Transverse colon (tissue), 4 donors: ENCODE data around the gene APC2. TPM values are rescaled to one million over a fixed set of nuclear protein-coding genes. Genes with fewer than 3 reads are reported as not detected.
"Not testable (repeated sequence)": the region's sequence is repeated elsewhere in the genome, so short reads cannot be mapped to it uniquely, and the experiment has no call there.

ENCODE experiments used
- DNase-seq: peaks from one replicate; pipeline ENCODE4 v3.0.0-alpha.2; 2019
- H3K27ac ChIP-seq, 4 donors: fragments of 200-600 bp; sonication (generic); 2 replicates each; pipeline ENCODE4 v1.5.1; 2016 to 2018; ENCODE audit warnings: inconsistent platforms in 4 of 4
- H3K27me3 ChIP-seq: fragments of 200-600 bp; sonication (generic); 2 replicates; pipeline ENCODE4 v1.5.1; 2017; ENCODE audit warnings: inconsistent platforms
- H3K36me3 ChIP-seq, 4 donors: fragments of 200-600 bp; sonication (generic); 2 replicates each; pipeline ENCODE4 v1.5.1; 2017 to 2019; ENCODE audit warnings: inconsistent platforms in 4 of 4
- H3K4me1 ChIP-seq, 4 donors: fragments of 200-600 bp; sonication (generic); 2 replicates each; pipeline ENCODE4 v1.5.1; 2017 to 2020; ENCODE audit warnings: inconsistent platforms in 4 of 4
- H3K4me3 ChIP-seq, 4 donors: fragments of 200-600 bp; sonication (generic); 1 replicate in 1 of 4; 2 replicates in 3 of 4; pipeline versions ENCODE4 v1.5.1 to v1.6.1; 2017 to 2019; ENCODE audit warnings: inconsistent platforms in 4 of 4
- H3K9me3 ChIP-seq, 2 donors: fragments of 200-600 bp; sonication (generic); 2 replicates each; pipeline ENCODE4 v1.5.1; 2017 to 2019; ENCODE audit warnings: inconsistent platforms in 2 of 2
- EP300 ChIP-seq: sonication (generic); formaldehyde crosslinking; IDR thresholded peaks from one replicate; pipeline ENCODE4 v1.6.1; 2017; ENCODE audit warnings: antibody characterized with exemption, low read depth
- POLR2A ChIP-seq: fragments of 450-650 bp; IDR thresholded peaks from one replicate; pipeline ENCODE4 v1.6.1; 2016; ENCODE audit warnings: antibody characterized with exemption, mild to moderate bottlenecking, moderate library complexity
- POLR2AphosphoS5 ChIP-seq, 3 donors: sonication (generic); formaldehyde crosslinking; IDR thresholded peaks; one replicate each; pipeline ENCODE4 v1.6.1; 2016; ENCODE audit warnings: antibody characterized with exemption in 3 of 3
- WGBS, 2 donors: methylation state at CpG; one replicate each; pipeline ENCODE4 v1.1.5; 2018; ENCODE audit warnings: low coverage in 1 of 2; 5-methylcytosine and 5-hydroxymethylcytosine counted together
- in situ Hi-C, 4 donors: fragments of 200-750 bp; cut with MboI; loops; one replicate each; pipeline versions ENCODE4 v1.15.0 to v1.15.1; 2017; ENCODE audit warnings: low sequenced_read_pairs in 3 of 4, low pct_ligation_motif_present in 1 of 4, low pct_unique_long_range_greater_than_20kb in 1 of 4
- intact Hi-C: fragments of 100-400 bp; cut with DNase I; formaldehyde crosslinking; loops from one replicate; pipeline ENCODE4 v1.15.1; 2023; ENCODE audit warnings: low total_unique reads
- total RNA-seq, 4 donors: library from RNA; depleted of rRNA; stranded (reverse); fragments of >200 nt; gene quantifications; one replicate each; pipeline ENCODE4 v1.1.0, GENCODE V29; 2016
- TF ChIP-seq, protein P1 (sequence below), 5 experiments: fragments of 200-600 bp in 3 of 5; fragments of 450-650 bp in 2 of 5; sonication (generic) in 3 of 5; IDR thresholded peaks; 1 replicate in 2 of 5; 2 replicates in 3 of 5; pipeline ENCODE4 v1.5.1; 2016 to 2017; ENCODE audit warnings: antibody characterized with exemption in 5 of 5, inconsistent platforms in 3 of 5, mild to moderate bottlenecking in 2 of 5, moderate library complexity in 1 of 5

The APC2 gene
- total RNA-seq, 4 donors from 2014 or later = under 0.01 to 6.0 (median 0.36) TPM

- 76% methylated on average over 14 of the region's 14 CpGs; no CpG with 5 or more reads in 1 of the 2 donors for WGBS, 2 donors
- H3K9me3 ChIP-seq = no peaks in the 10 kb centered on the region
- no peaks in the 10 kb centered on the region for H3K36me3 ChIP-seq
- in situ Hi-C loops (no loop called here), intact Hi-C loops (no loop called here)
- no peak overlapping the region for H3K27ac ChIP-seq
- TF ChIP-seq EP300 = no peak
- TF ChIP-seq POLR2AphosphoS5 (IDR thresholded peaks at IDR 0.05) = no peak
- TF ChIP-seq, protein P1, sequence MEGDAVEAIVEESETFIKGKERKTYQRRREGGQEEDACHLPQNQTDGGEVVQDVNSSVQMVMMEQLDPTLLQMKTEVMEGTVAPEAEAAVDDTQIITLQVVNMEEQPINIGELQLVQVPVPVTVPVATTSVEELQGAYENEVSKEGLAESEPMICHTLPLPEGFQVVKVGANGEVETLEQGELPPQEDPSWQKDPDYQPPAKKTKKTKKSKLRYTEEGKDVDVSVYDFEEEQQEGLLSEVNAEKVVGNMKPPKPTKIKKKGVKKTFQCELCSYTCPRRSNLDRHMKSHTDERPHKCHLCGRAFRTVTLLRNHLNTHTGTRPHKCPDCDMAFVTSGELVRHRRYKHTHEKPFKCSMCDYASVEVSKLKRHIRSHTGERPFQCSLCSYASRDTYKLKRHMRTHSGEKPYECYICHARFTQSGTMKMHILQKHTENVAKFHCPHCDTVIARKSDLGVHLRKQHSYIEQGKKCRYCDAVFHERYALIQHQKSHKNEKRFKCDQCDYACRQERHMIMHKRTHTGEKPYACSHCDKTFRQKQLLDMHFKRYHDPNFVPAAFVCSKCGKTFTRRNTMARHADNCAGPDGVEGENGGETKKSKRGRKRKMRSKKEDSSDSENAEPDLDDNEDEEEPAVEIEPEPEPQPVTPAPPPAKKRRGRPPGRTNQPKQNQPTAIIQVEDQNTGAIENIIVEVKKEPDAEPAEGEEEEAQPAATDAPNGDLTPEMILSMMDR (IDR thresholded peaks at IDR 0.05) = no peak
- no peak for TF ChIP-seq POLR2A
- H3K4me3 ChIP-seq = no peak overlapping the region
- H3K4me1 ChIP-seq = peaks cover 0 to 18% (median 11%) of the 10 kb centered on the region in 4 donors
- DNase-seq = no peak
- H3K27me3 ChIP-seq = peaks cover 52% of the 10 kb centered on the region
These were observed 65.2 kb downstream of the APC2 start for GRCh38 chr19:1514986-1515721.

DNA sequence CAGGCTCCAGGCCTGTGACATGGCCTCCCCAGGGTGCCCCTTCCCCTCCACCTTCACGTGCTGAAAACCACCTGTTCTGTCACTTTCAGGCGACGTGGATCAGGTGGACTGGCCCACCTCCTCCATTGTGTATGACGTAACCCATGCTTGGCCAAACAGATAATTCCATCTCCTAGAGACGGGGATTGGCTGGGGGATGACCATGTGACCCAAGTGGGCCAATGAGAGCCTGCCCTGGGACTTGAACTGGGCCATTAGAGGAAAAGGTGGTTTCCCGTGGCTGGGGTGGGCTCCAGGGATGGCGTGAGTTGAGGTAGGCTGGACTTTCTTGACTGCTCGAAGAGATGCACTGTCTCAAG lies 66.5 kb downstream of the APC2 start:
- H3K4me3 ChIP-seq = no peak overlapping the region
- H3K4me1 ChIP-seq = peaks cover 0 to 18% (median 12%) of the 10 kb centered on the region in 4 donors
- in situ Hi-C loops (no loop called here), intact Hi-C loops (no loop called here)
- peaks cover 45% of the 10 kb centered on the region for H3K27me3 ChIP-seq
- H3K27ac ChIP-seq = no peak overlapping the region
- 69% methylated on average over 3 to 8 of the region's 8 CpGs for WGBS, 2 donors
- TF ChIP-seq POLR2AphosphoS5 (IDR thresholded peaks at IDR 0.05) (no peak), POLR2A (no peak), EP300 (no peak)
- TF ChIP-seq, protein P1 (IDR thresholded peaks at IDR 0.05) = no peak
- DNase-seq = no peak
- H3K36me3 ChIP-seq = no peaks in the 10 kb centered on the region
- H3K9me3 ChIP-seq = no peaks in the 10 kb centered on the region

- DNase-seq = no peak
- H3K9me3 ChIP-seq = no peaks in the 10 kb centered on the region
- intact Hi-C loops = no loop called here
- H3K4me1 ChIP-seq = peaks cover 4 to 7% (median 6%) of the 10 kb centered on the region in 4 donors
- H3K27me3 ChIP-seq = peaks cover 46% of the 10 kb centered on the region
- H3K27ac ChIP-seq = no peak overlapping the region
- H3K36me3 ChIP-seq = no peaks in the 10 kb centered on the region
- TF ChIP-seq POLR2AphosphoS5 (IDR thresholded peaks at IDR 0.05) (no peak), POLR2A (no peak), EP300 (no peak)
- TF ChIP-seq, protein P1 (IDR thresholded peaks at IDR 0.05) = no peak
- in situ Hi-C loops = no loop called here
- no peak overlapping the region for H3K4me3 ChIP-seq
- 70 to 80% methylated on average over 1 to 4 of the region's 4 CpGs for WGBS, 2 donors
These were observed 68.5 kb downstream of the APC2 start for GRCh38 chr19:1518471-1518870.

GRCh38 chr19:1519802-1520201 lies 69.9 kb downstream of the APC2 start:
- DNase-seq, H3K36me3 ChIP-seq, H3K9me3 ChIP-seq, H3K4me3 ChIP-seq, H3K4me1 ChIP-seq, in situ Hi-C loops, H3K27ac ChIP-seq, intact Hi-C loops: not testable (repeated sequence)
- H3K27me3 ChIP-seq = peaks cover 49% of the 10 kb centered on the region
- WGBS, 2 donors = 84% methylated on average over 8 of the region's 8 CpGs; no CpG with 5 or more reads in 1 of the 2 donors
